Adrenal gland (tissue), 5 donors: ENCODE measurements around the gene SYNPR.

ENCODE experiments used
- CTCF ChIP-seq, 6 experiments: fragments of 450-650 bp in 4 of 6; fragments of 200-600 bp in 2 of 6; sonication (generic) in 1 of 6; IDR thresholded peaks; 1 replicate in 5 of 6; 2 replicates in 1 of 6; pipeline versions ENCODE4 v1.5.1 to v1.8.0; 2016 to 2021; ENCODE audit warnings: antibody characterized with exemption in 6 of 6, mild to moderate bottlenecking in 2 of 6, moderate library complexity in 1 of 6
- POLR2A ChIP-seq, 2 donors: fragments of 450-650 bp; IDR thresholded peaks; one replicate each; pipeline ENCODE4 v1.6.1; 2017; ENCODE audit warnings: antibody characterized with exemption in 2 of 2, mild to moderate bottlenecking in 2 of 2, moderate library complexity in 1 of 2
- donor health status: DM: no; HTN: no; CAD: no.

GRCh38 chr3:63324621-63325020 is 46.5 kb downstream of the SYNPR start:
- TF ChIP-seq CTCF (IDR thresholded peaks at IDR 0.05) (no peak), POLR2A (IDR thresholded peaks at IDR 0.05) (no peak)
